NCI-H146 (cell line): ENCODE results near the gene ROBO3.

Source experiments
- DNase-seq: peaks from one replicate; lab custom pipeline; 2025; lab: John Stamatoyannopoulos, UW

Gene ROBO3

DNA sequence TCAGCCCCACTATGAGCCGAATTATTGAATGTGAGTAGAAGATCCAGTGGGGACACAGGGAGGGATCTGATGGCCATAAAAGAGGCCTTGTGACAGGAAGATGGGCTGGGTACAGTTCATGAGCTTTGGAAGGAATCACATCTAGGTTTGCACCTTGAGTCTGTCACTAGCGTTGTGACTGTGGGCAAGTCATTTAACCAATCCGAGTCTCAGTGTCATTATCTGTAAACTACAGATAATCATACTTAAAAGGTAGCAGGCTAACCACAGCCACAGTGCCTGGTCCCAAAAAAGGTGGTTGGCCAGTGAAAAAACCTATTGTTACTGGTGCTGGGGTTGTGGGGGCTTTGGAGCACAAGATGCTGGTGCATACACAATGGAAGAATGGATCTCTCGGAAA is 57.6 kb downstream of the ROBO3 start:
- DNase-seq = no peak

- DNase-seq = no peak
These were observed 58.1 kb downstream of the ROBO3 start for GRCh38 chr11:124923296-124923695.

DNA sequence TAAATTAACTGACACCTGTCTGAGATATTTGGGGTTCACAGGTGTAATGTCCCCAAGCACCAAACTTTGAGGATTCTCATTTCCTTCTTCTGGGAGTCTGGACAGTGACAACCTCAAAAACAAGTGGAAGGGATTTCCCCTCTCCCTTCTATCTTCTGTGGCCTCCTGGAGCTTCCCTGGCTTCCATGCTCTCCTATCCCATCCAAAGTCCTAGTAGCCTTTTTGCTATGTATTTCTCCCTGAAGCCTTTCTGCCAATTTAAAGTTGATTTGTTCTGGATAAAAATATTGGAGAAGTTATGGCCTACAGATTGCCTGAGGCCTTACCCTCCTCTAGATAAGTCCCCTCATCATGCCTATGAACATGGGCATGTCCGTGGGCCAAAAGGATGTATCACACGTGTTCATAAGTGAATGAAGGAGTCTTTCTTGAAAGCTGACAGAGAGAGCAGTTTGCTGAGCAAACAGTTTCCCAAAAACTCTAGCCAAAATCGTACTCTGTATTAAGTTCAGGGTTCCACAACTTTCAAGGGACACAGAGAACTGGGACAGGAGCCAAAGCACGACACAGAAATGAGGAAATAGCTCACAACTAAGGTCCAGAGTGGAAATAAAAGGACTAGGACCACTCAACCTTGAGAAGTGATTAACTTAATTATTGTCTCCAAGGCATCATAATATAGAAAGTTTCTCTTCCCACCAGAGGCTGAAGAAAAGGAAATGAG is 63.9 kb downstream of the ROBO3 start:
- no peak for DNase-seq

GRCh38 chr11:124930799-124931198 is 65.6 kb downstream of the ROBO3 start:
- DNase-seq = no peak
